VCaP (cell line): ENCODE measurements around the gene CCDC78.

ENCODE experiments used
- H3K27ac ChIP-seq: fragments of 450-650 bp; 2 replicates; pipeline ENCODE4 v1.5.1; 2017
- TF ChIP-seq, protein P1 (sequence below): fragments of 450-650 bp; conservative IDR thresholded peaks from 2 replicates; pipeline ENCODE4 v1.5.1; 2017; ENCODE audit warnings: mild to moderate bottlenecking, moderate library complexity

The CCDC78 gene

DNA sequence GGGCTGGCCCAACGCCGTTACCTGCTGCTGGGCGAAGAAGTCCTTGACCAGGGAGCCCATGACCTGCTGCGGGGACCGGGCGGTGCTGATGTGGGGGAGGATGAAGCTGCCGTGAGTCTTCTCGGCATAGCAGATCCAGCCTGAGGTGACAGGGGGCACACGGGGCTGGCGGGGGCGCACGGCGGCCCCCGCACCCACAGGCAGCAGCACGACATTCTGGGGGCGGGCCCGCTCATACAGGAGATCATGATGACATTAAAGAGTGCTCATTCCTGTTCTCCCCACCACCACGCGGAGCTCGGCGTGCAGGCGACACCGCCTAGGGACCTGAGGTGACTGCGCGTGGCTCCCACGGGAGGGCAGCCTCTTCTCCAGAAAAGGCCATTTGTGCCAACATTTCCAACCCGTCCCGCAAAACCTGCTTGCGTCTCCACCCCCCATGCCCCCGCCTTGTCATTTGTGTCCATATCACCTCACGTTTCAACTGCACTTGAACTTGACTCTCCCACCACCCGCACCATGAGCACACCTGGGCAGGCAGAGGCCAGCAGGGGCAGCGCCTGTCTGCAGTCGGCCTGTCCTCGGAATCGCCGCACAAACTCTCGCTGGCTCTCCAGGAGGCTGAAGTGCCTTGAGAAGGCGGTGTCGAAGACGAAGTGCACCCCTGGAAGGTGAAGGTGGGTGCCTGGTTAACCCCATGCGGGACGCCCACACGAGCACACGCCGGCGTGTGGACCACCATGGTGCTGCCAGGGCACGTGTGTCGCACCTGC, 8.2 kb upstream of the CCDC78 start:
- no peak overlapping the region for H3K27ac ChIP-seq

GRCh38 chr16:733382-734207, 7.4 kb upstream of the CCDC78 start:
- TF ChIP-seq, protein P1, sequence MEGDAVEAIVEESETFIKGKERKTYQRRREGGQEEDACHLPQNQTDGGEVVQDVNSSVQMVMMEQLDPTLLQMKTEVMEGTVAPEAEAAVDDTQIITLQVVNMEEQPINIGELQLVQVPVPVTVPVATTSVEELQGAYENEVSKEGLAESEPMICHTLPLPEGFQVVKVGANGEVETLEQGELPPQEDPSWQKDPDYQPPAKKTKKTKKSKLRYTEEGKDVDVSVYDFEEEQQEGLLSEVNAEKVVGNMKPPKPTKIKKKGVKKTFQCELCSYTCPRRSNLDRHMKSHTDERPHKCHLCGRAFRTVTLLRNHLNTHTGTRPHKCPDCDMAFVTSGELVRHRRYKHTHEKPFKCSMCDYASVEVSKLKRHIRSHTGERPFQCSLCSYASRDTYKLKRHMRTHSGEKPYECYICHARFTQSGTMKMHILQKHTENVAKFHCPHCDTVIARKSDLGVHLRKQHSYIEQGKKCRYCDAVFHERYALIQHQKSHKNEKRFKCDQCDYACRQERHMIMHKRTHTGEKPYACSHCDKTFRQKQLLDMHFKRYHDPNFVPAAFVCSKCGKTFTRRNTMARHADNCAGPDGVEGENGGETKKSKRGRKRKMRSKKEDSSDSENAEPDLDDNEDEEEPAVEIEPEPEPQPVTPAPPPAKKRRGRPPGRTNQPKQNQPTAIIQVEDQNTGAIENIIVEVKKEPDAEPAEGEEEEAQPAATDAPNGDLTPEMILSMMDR = no peak
- H3K27ac ChIP-seq = no peak overlapping the region

More for the DNA sequence above, 8.2 kb upstream of the CCDC78 start:
- TF ChIP-seq, protein P1 = no peak

DNA sequence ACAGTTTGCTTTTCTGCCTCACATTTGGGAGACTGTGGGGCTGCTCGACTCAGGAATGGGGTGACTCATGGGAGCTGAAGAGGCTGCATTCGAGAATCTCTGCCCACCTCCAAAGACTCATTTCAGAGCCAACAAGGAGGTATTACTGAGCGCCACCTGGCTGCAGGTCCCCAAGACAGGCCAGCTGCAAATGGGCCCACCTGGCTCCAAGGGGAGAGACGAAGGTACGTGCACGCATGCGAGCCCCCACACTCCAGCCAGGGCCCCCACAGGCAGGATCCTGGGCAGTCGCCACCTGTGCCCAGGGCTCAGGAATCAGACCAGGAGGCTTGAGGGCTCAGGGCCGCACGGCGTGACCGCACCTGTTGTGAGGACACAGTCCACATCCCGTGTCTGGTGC, 6.7 kb upstream of the CCDC78 start:
- H3K27ac ChIP-seq = no peak overlapping the region
- TF ChIP-seq, protein P1 = no peak

GRCh38 chr16:732332-732731, 6.1 kb upstream of the CCDC78 start:
- TF ChIP-seq, protein P1 = no peak

GRCh38 chr16:730666-731509, 4.6 kb upstream of the CCDC78 start:
- TF ChIP-seq, protein P1 = no peak
- H3K27ac ChIP-seq = no peak overlapping the region

More at GRCh38 chr16:732332-732731, 6.1 kb upstream of the CCDC78 start:
- H3K27ac ChIP-seq = no peak overlapping the region

- peak overlapping the region; percentile 90; the same call in 1 of the 2 replicates for H3K27ac ChIP-seq
- TF ChIP-seq, protein P1 = no peak
Observed at GRCh38 chr16:729768-730665, 3.8 kb upstream of the CCDC78 start.
